Transverse colon (tissue), 4 donors: ENCODE results near the gene RRP1. TPM values are rescaled to one million over a fixed set of nuclear protein-coding genes. Genes with fewer than 3 reads are reported as not detected.

Source experiments
- DNase-seq: peaks from one replicate; pipeline ENCODE4 v3.0.0-alpha.2; 2019
- H3K27ac ChIP-seq, 4 donors: fragments of 200-600 bp; sonication (generic); 2 replicates each; pipeline ENCODE4 v1.5.1; 2016 to 2018; ENCODE audit warnings: inconsistent platforms in 4 of 4
- H3K27me3 ChIP-seq: fragments of 200-600 bp; sonication (generic); 2 replicates; pipeline ENCODE4 v1.5.1; 2017; ENCODE audit warnings: inconsistent platforms
- H3K36me3 ChIP-seq, 4 donors: fragments of 200-600 bp; sonication (generic); 2 replicates each; pipeline ENCODE4 v1.5.1; 2017 to 2019; ENCODE audit warnings: inconsistent platforms in 4 of 4
- H3K4me1 ChIP-seq, 4 donors: fragments of 200-600 bp; sonication (generic); 2 replicates each; pipeline ENCODE4 v1.5.1; 2017 to 2020; ENCODE audit warnings: inconsistent platforms in 4 of 4
- H3K4me3 ChIP-seq, 4 donors: fragments of 200-600 bp; sonication (generic); 1 replicate in 1 of 4; 2 replicates in 3 of 4; pipeline versions ENCODE4 v1.5.1 to v1.6.1; 2017 to 2019; ENCODE audit warnings: inconsistent platforms in 4 of 4
- H3K9me3 ChIP-seq, 2 donors: fragments of 200-600 bp; sonication (generic); 2 replicates each; pipeline ENCODE4 v1.5.1; 2017 to 2019; ENCODE audit warnings: inconsistent platforms in 2 of 2
- CTCF ChIP-seq, 5 experiments: fragments of 200-600 bp in 3 of 5; fragments of 450-650 bp in 2 of 5; sonication (generic) in 3 of 5; IDR thresholded peaks; 1 replicate in 2 of 5; 2 replicates in 3 of 5; pipeline ENCODE4 v1.5.1; 2016 to 2017; ENCODE audit warnings: antibody characterized with exemption in 5 of 5, inconsistent platforms in 3 of 5, mild to moderate bottlenecking in 2 of 5, moderate library complexity in 1 of 5
- EP300 ChIP-seq: sonication (generic); formaldehyde crosslinking; IDR thresholded peaks from one replicate; pipeline ENCODE4 v1.6.1; 2017; ENCODE audit warnings: antibody characterized with exemption, low read depth
- POLR2A ChIP-seq: fragments of 450-650 bp; IDR thresholded peaks from one replicate; pipeline ENCODE4 v1.6.1; 2016; ENCODE audit warnings: antibody characterized with exemption, mild to moderate bottlenecking, moderate library complexity
- POLR2AphosphoS5 ChIP-seq, 3 donors: sonication (generic); formaldehyde crosslinking; IDR thresholded peaks; one replicate each; pipeline ENCODE4 v1.6.1; 2016; ENCODE audit warnings: antibody characterized with exemption in 3 of 3
- WGBS, 2 donors: methylation state at CpG; one replicate each; pipeline ENCODE4 v1.1.5; 2018; ENCODE audit warnings: low coverage in 1 of 2; 5-methylcytosine and 5-hydroxymethylcytosine counted together
- in situ Hi-C, 4 donors: fragments of 200-750 bp; cut with MboI; loops; one replicate each; pipeline versions ENCODE4 v1.15.0 to v1.15.1; 2017; ENCODE audit warnings: low sequenced_read_pairs in 3 of 4, low pct_ligation_motif_present in 1 of 4, low pct_unique_long_range_greater_than_20kb in 1 of 4
- intact Hi-C: fragments of 100-400 bp; cut with DNase I; formaldehyde crosslinking; loops from one replicate; pipeline ENCODE4 v1.15.1; 2023; ENCODE audit warnings: low total_unique reads
- total RNA-seq, 4 donors: library from RNA; depleted of rRNA; stranded (reverse); fragments of >200 nt; gene quantifications; one replicate each; pipeline ENCODE4 v1.1.0, GENCODE V29; 2016

Gene RRP1
- total RNA-seq, 4 donors from 2014 or later: 5.2 to 26.1 (median 11.1) TPM

GRCh38 chr21:43752758-43753438, 36.5 kb upstream of the RRP1 start:
- TF ChIP-seq EP300 (no peak), CTCF (IDR thresholded peaks at IDR 0.05) (no peak), POLR2AphosphoS5 (IDR thresholded peaks at IDR 0.05) (no peak), POLR2A (no peak)

GRCh38 chr21:43753439-43753799, 36.0 kb upstream of the RRP1 start:
- Histone ChIP-seq H3K4me1 (peaks cover 0 to 7% (median 1%) of the 10 kb centered on the region in 4 donors), H3K9me3 (no peaks in the 10 kb centered on the region), H3K4me3 (no peak overlapping the region), H3K36me3 (peaks cover 0 to 41% (median 13%) of the 10 kb centered on the region in 4 donors), H3K27ac (no peak overlapping the region), H3K27me3 (no peaks in the 10 kb centered on the region)
- TF ChIP-seq EP300: no peak
- TF ChIP-seq POLR2A: no peak
- TF ChIP-seq POLR2AphosphoS5 (IDR thresholded peaks at IDR 0.05): no peak
- no peak for TF ChIP-seq CTCF (IDR thresholded peaks at IDR 0.05)
- in situ Hi-C loops: no loop called here
- no peak for DNase-seq
- WGBS, 2 donors: 97 to 98% methylated on average over 5 to 16 of the region's 16 CpGs
- intact Hi-C loops: no loop called here

More at GRCh38 chr21:43752758-43753438, 36.5 kb upstream of the RRP1 start:
- intact Hi-C loops (no loop called here), in situ Hi-C loops (no loop called here)
- no peak overlapping the region for H3K27ac ChIP-seq
- no peaks in the 10 kb centered on the region for H3K9me3 ChIP-seq
- H3K4me3 ChIP-seq: no peak overlapping the region
- H3K27me3 ChIP-seq: no peaks in the 10 kb centered on the region
- no peak for DNase-seq
- 82 to 89% methylated on average over 9 to 26 of the region's 28 CpGs for WGBS, 2 donors
- H3K36me3 ChIP-seq: peaks cover 0 to 41% (median 13%) of the 10 kb centered on the region in 4 donors
- peaks cover 0 to 7% (median 1%) of the 10 kb centered on the region in 4 donors for H3K4me1 ChIP-seq

- intact Hi-C loops: no loop called here
- Histone ChIP-seq H3K27me3 (no peaks in the 10 kb centered on the region), H3K36me3 (peaks cover 0 to 30% (median 14%) of the 10 kb centered on the region in 4 donors), H3K4me1 (peaks cover 0 to 10% (median 1%) of the 10 kb centered on the region in 4 donors), H3K4me3 (no peak overlapping the region), H3K9me3 (no peaks in the 10 kb centered on the region), H3K27ac (no peak overlapping the region)
- WGBS, 2 donors: 86% methylated on average over 26 of the region's 26 CpGs; no CpG with 5 or more reads in 1 of the 2 donors
- DNase-seq: no peak
- TF ChIP-seq CTCF (IDR thresholded peaks at IDR 0.05) (no peak), POLR2AphosphoS5 (IDR thresholded peaks at IDR 0.05) (no peak), POLR2A (no peak)
- in situ Hi-C loops: no loop called here
Observed at GRCh38 chr21:43754948-43755781, 34.2 kb upstream of the RRP1 start.

GRCh38 chr21:43755820-43756594, 33.4 kb upstream of the RRP1 start:
- no peaks in the 10 kb centered on the region for H3K9me3 ChIP-seq
- no peaks in the 10 kb centered on the region for H3K27me3 ChIP-seq
- H3K36me3 ChIP-seq: peaks cover 0 to 30% (median 13%) of the 10 kb centered on the region in 4 donors
- no peak overlapping the region for H3K4me3 ChIP-seq
- peaks cover 0 to 10% (median 1%) of the 10 kb centered on the region in 4 donors for H3K4me1 ChIP-seq
- DNase-seq: no peak
- intact Hi-C loops (no loop called here), in situ Hi-C loops (no loop called here)
- TF ChIP-seq CTCF (IDR thresholded peaks at IDR 0.05): no peak
- no peak for TF ChIP-seq POLR2A
- no peak for TF ChIP-seq POLR2AphosphoS5 (IDR thresholded peaks at IDR 0.05)
- TF ChIP-seq EP300: no peak
- WGBS, 2 donors: 95% methylated on average over 37 of the region's 37 CpGs; no CpG with 5 or more reads in 1 of the 2 donors
- no peak overlapping the region for H3K27ac ChIP-seq
